ENCODE measurements around the gene TBP. TPM values are rescaled to one million over a fixed set of nuclear protein-coding genes. Genes with fewer than 3 reads are reported as not detected.
"Not testable (repeated sequence)": the region's sequence is repeated elsewhere in the genome, so short reads cannot be mapped to it uniquely, and the experiment has no call there.

The TBP gene
- total RNA-seq, 2 experiments from 2014 or later = 20.0 to 21.5 TPM

- H3K27me3 Mint-ChIP-seq (ENCODE audit: low read depth) = no peaks in the 10 kb centered on the region
- no peak overlapping the region for H3K4me3 Mint-ChIP-seq
- ChIA-PET POLR2A (interaction anchor here (0.7 to 1.2 kb wide), 2 partner anchors 9 to 12 kb away, joined by 3 read pairs; partner anchors contain the start of gene PDCD2), CTCF (interaction anchor here (1.3 kb wide), 1 partner anchor 11 kb away, joined by 6 read pairs; the partner anchor contains the start of gene PDCD2)
- H3K9me3 Mint-ChIP-seq (ENCODE audit: insufficient read depth) = no peaks in the 10 kb centered on the region
- no peak for ATAC-seq
- H3K4me1 Mint-ChIP-seq (ENCODE audit: low read depth) = no peaks in the 10 kb centered on the region
- H3K36me3 Mint-ChIP-seq (ENCODE audit: low read depth) = peaks cover 37% of the 10 kb centered on the region
- DNase-seq = no peak
- no peak overlapping the region for H3K27ac Mint-ChIP-seq
Measured at GRCh38 chr6:170572704-170573466, 18.7 kb downstream of the TBP start.

GRCh38 chr6:170575250-170575649 lies 21.1 kb downstream of the TBP start:
- ChIA-PET POLR2A (interaction anchor here (1.1 kb wide), 1 partner anchor 16 kb away, joined by 3 read pairs; no protein-coding TSS in a partner anchor), CTCF (interaction anchor here (1.2 to 1.7 kb wide), 2 partner anchors 9 to 16 kb away, joined by 3 to 7 read pairs; partner anchors contain the start of gene PDCD2)
- H3K27ac Mint-ChIP-seq = no peak overlapping the region
- no peaks in the 10 kb centered on the region for H3K9me3 Mint-ChIP-seq (ENCODE audit: insufficient read depth)
- no peak for DNase-seq
- H3K27me3 Mint-ChIP-seq (ENCODE audit: low read depth) = no peaks in the 10 kb centered on the region
- ATAC-seq = no peak
- H3K4me1 Mint-ChIP-seq (ENCODE audit: low read depth) = no peaks in the 10 kb centered on the region
- peaks cover 44% of the 10 kb centered on the region for H3K36me3 Mint-ChIP-seq (ENCODE audit: low read depth)
- no peak overlapping the region for H3K4me3 Mint-ChIP-seq

GRCh38 chr6:170578909-170579308 lies 24.7 kb downstream of the TBP start:
- no peaks in the 10 kb centered on the region for H3K27me3 Mint-ChIP-seq (ENCODE audit: low read depth)
- H3K4me3 Mint-ChIP-seq = no peak overlapping the region
- peaks cover 22% of the 10 kb centered on the region for H3K4me1 Mint-ChIP-seq (ENCODE audit: low read depth)
- H3K27ac Mint-ChIP-seq = no peak overlapping the region
- ATAC-seq = no peak
- CTCF ChIA-PET = no interaction called here
- H3K9me3 Mint-ChIP-seq (ENCODE audit: insufficient read depth) = no peaks in the 10 kb centered on the region
- DNase-seq = no peak
- POLR2A ChIA-PET = no interaction called here
- peaks cover 57% of the 10 kb centered on the region for H3K36me3 Mint-ChIP-seq (ENCODE audit: low read depth)

- ATAC-seq = no peak
Measured at GRCh38 chr6:170583756-170584180, 29.6 kb downstream of the TBP start.

GRCh38 chr6:170584181-170584953 lies 30.2 kb downstream of the TBP start, which contains the start of gene PDCD2:
Gene PDCD2 (minus strand): TSS chr6:170584637. CDS start chr6:170584581, 56 bp downstream.
- peak within 1 kb of the TSS; percentile 97 for H3K27ac Mint-ChIP-seq
- ChIA-PET POLR2A (interaction anchor here (0.6 to 2.2 kb wide), 10 partner anchors 11 to 883 kb away, joined by 3 to 37 read pairs (median 4); partner anchors contain the start of genes C6orf120, DYNLT2, ERMARD and PSMB1), CTCF (interaction anchor here (1.0 to 1.9 kb wide), 11 partner anchors 9 to 1001 kb away, joined by 3 to 13 read pairs (median 6); partner anchors contain the start of genes PSMB1 and TBP)
- H3K36me3 Mint-ChIP-seq (ENCODE audit: low read depth) = peaks cover 41% of the 10 kb centered on the region
- H3K4me1 Mint-ChIP-seq (ENCODE audit: low read depth) = peaks cover 30% of the 10 kb centered on the region
- H3K9me3 Mint-ChIP-seq (ENCODE audit: insufficient read depth) = no peaks in the 10 kb centered on the region
- peak; percentile 95 for DNase-seq
- peak within 1 kb of the TSS; percentile 99 for H3K4me3 Mint-ChIP-seq
- no peaks in the 10 kb centered on the region for H3K27me3 Mint-ChIP-seq (ENCODE audit: low read depth)
- peak; percentile 96 for ATAC-seq

More at GRCh38 chr6:170583756-170584180, 29.6 kb downstream of the TBP start:
- POLR2A ChIA-PET = interaction anchor here (0.6 to 2.2 kb wide), 8 partner anchors 12 to 881 kb away, joined by 3 to 37 read pairs (median 4); partner anchors contain the start of genes DYNLT2, ERMARD, PSMB1 and TBP
- peaks cover 47% of the 10 kb centered on the region for H3K36me3 Mint-ChIP-seq (ENCODE audit: low read depth)
- H3K27ac Mint-ChIP-seq = peak overlapping the region; percentile 97
- H3K4me3 Mint-ChIP-seq = peak overlapping the region; percentile 96
- H3K27me3 Mint-ChIP-seq (ENCODE audit: low read depth) = no peaks in the 10 kb centered on the region
- DNase-seq = no peak
- CTCF ChIA-PET = interaction anchor here (1.0 to 1.9 kb wide), 11 partner anchors 9 to 1000 kb away, joined by 3 to 13 read pairs (median 6); partner anchors contain the start of genes PSMB1 and TBP
- no peaks in the 10 kb centered on the region for H3K9me3 Mint-ChIP-seq (ENCODE audit: insufficient read depth)
- H3K4me1 Mint-ChIP-seq (ENCODE audit: low read depth) = peaks cover 30% of the 10 kb centered on the region

GRCh38 chr6:170584954-170585498 lies 30.9 kb downstream of the TBP start:
- Mint-ChIP-seq H3K9me3 (ENCODE audit: insufficient read depth) (peaks cover 4% of the 10 kb centered on the region), H3K36me3 (ENCODE audit: low read depth) (peaks cover 36% of the 10 kb centered on the region), H3K4me3 (peak overlapping the region; percentile 99), H3K27me3 (ENCODE audit: low read depth) (peaks cover 3% of the 10 kb centered on the region), H3K27ac (peak overlapping the region; percentile 97), H3K4me1 (ENCODE audit: low read depth) (peaks cover 30% of the 10 kb centered on the region)
- ATAC-seq (peak; percentile 0), DNase-seq (no peak)
- ChIA-PET CTCF (interaction anchor here (1.4 to 1.9 kb wide), 5 partner anchors 12 to 33 kb away, joined by 4 to 13 read pairs (median 6); partner anchors contain the start of genes PSMB1 and TBP), POLR2A (interaction anchor here (0.6 to 2.2 kb wide), 7 partner anchors 12 to 884 kb away, joined by 3 to 37 read pairs (median 3); partner anchors contain the start of genes C6orf120, PSMB1, TBP and WDR27)

- no peak overlapping the region for H3K27ac Mint-ChIP-seq
- CTCF ChIA-PET = no interaction called here
- no peak for ATAC-seq
- peaks cover 27% of the 10 kb centered on the region for H3K9me3 Mint-ChIP-seq (ENCODE audit: insufficient read depth)
- peaks cover 9% of the 10 kb centered on the region for H3K27me3 Mint-ChIP-seq (ENCODE audit: low read depth)
- no peak overlapping the region for H3K4me3 Mint-ChIP-seq
- H3K36me3 Mint-ChIP-seq (ENCODE audit: low read depth) = peaks cover 3% of the 10 kb centered on the region
- POLR2A ChIA-PET = no interaction called here
- DNase-seq = no peak
- no peaks in the 10 kb centered on the region for H3K4me1 Mint-ChIP-seq (ENCODE audit: low read depth)
Measured at GRCh38 chr6:170590725-170591124, 36.6 kb downstream of the TBP start.

GRCh38 chr6:170596426-170596825 lies 42.3 kb downstream of the TBP start:
- Mint-ChIP-seq H3K27ac (no peak overlapping the region), H3K4me1 (ENCODE audit: low read depth) (no peaks in the 10 kb centered on the region), H3K4me3 (no peak overlapping the region), H3K36me3 (ENCODE audit: low read depth) (no peaks in the 10 kb centered on the region), H3K9me3 (ENCODE audit: insufficient read depth) (peaks cover 11% of the 10 kb centered on the region), H3K27me3 (ENCODE audit: low read depth) (peaks cover 17% of the 10 kb centered on the region)
- DNase-seq = no peak
- ATAC-seq = no peak
- CTCF ChIA-PET = no interaction called here
- POLR2A ChIA-PET = no interaction called here

GRCh38 chr6:170597278-170597677 lies 43.1 kb downstream of the TBP start:
- H3K9me3 Mint-ChIP-seq (ENCODE audit: insufficient read depth) = peaks cover 4% of the 10 kb centered on the region
- H3K4me1 Mint-ChIP-seq (ENCODE audit: low read depth) = no peaks in the 10 kb centered on the region
- ChIA-PET CTCF (interaction anchor here (1.3 kb wide), 1 partner anchor 9 kb away, joined by 3 read pairs; no protein-coding TSS in a partner anchor), POLR2A (no interaction called here)
- no peaks in the 10 kb centered on the region for H3K36me3 Mint-ChIP-seq (ENCODE audit: low read depth)
- peaks cover 20% of the 10 kb centered on the region for H3K27me3 Mint-ChIP-seq (ENCODE audit: low read depth)
- no peak for DNase-seq
- ATAC-seq = no peak
- H3K27ac Mint-ChIP-seq = no peak overlapping the region
- no peak overlapping the region for H3K4me3 Mint-ChIP-seq

- H3K27ac Mint-ChIP-seq = no peak overlapping the region
- CTCF ChIA-PET = interaction anchor here (0.9 kb wide), 1 partner anchor 8 kb away, joined by 3 read pairs; no protein-coding TSS in a partner anchor
- H3K4me3 Mint-ChIP-seq = no peak overlapping the region
- no peaks in the 10 kb centered on the region for H3K36me3 Mint-ChIP-seq (ENCODE audit: low read depth)
- ATAC-seq (no peak), DNase-seq (no peak)
- H3K9me3 Mint-ChIP-seq (ENCODE audit: insufficient read depth) = no peaks in the 10 kb centered on the region
- H3K27me3 Mint-ChIP-seq (ENCODE audit: low read depth) = peaks cover 38% of the 10 kb centered on the region
- POLR2A ChIA-PET = no interaction called here
- H3K4me1 Mint-ChIP-seq (ENCODE audit: low read depth) = no peaks in the 10 kb centered on the region
Measured at GRCh38 chr6:170605574-170606259, 51.5 kb downstream of the TBP start.

- DNase-seq; H3K9me3 Mint-ChIP-seq (ENCODE audit: insufficient read depth): not testable (repeated sequence)
- CTCF ChIA-PET = interaction anchor here (1.5 kb wide), 1 partner anchor 55 kb away, joined by 3 read pairs; the partner anchor contains the start of gene TBP
Measured at GRCh38 chr6:170609225-170609624, 55.1 kb downstream of the TBP start.

More at GRCh38 chr6:170609225-170609624, 55.1 kb downstream of the TBP start:
- POLR2A ChIA-PET; H3K36me3 Mint-ChIP-seq (ENCODE audit: low read depth); H3K4me1 Mint-ChIP-seq (ENCODE audit: low read depth); ATAC-seq; H3K4me3 Mint-ChIP-seq; H3K27ac Mint-ChIP-seq: not testable (repeated sequence)
- peaks cover 36% of the 10 kb centered on the region for H3K27me3 Mint-ChIP-seq (ENCODE audit: low read depth)

All from activated CD8-positive, alpha-beta T cell treated with anti-CD3 and anti-CD28 coated beads, Interleukin-2, amount 10 ng/mL, durations not matched to agents 7 days and 5 days (primary cell).